ENCODE results near the gene ANGPTL8. TPM values are rescaled to one million over a fixed set of nuclear protein-coding genes. Genes with fewer than 3 reads are reported as not detected.

ANGPTL8 gene, protein sequence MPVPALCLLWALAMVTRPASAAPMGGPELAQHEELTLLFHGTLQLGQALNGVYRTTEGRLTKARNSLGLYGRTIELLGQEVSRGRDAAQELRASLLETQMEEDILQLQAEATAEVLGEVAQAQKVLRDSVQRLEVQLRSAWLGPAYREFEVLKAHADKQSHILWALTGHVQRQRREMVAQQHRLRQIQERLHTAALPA
- not detected in 2 replicates for total RNA-seq

DNA sequence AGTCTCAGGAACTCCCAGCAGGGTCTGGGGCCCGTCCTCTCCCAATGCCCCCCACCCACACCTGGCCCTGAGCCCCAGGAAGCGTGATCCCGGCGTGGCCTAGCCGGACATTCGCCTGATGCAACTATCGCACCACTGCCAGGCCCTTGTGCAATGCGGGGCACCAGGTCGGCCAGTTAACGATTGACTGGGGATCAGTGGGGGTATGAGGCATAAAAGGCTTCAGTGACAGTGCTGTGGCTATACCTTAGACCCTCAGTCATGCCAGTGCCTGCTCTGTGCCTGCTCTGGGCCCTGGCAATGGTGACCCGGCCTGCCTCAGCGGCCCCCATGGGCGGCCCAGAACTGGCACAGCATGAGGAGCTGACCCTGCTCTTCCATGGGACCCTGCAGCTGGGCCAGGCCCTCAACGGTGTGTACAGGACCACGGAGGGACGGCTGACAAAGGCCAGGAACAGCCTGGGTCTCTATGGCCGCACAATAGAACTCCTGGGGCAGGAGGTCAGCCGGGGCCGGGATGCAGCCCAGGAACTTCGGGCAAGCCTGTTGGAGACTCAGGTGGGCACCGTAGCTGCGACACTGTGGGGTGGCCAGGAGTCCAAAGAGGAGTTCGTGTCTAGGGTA, at the start of gene ANGPTL8:
Gene ANGPTL8, plus strand, starts transcription at position 243 of the 624 bp plus-strand sequence. Its CDS starts 19 bp downstream, at position 262.

DNA sequence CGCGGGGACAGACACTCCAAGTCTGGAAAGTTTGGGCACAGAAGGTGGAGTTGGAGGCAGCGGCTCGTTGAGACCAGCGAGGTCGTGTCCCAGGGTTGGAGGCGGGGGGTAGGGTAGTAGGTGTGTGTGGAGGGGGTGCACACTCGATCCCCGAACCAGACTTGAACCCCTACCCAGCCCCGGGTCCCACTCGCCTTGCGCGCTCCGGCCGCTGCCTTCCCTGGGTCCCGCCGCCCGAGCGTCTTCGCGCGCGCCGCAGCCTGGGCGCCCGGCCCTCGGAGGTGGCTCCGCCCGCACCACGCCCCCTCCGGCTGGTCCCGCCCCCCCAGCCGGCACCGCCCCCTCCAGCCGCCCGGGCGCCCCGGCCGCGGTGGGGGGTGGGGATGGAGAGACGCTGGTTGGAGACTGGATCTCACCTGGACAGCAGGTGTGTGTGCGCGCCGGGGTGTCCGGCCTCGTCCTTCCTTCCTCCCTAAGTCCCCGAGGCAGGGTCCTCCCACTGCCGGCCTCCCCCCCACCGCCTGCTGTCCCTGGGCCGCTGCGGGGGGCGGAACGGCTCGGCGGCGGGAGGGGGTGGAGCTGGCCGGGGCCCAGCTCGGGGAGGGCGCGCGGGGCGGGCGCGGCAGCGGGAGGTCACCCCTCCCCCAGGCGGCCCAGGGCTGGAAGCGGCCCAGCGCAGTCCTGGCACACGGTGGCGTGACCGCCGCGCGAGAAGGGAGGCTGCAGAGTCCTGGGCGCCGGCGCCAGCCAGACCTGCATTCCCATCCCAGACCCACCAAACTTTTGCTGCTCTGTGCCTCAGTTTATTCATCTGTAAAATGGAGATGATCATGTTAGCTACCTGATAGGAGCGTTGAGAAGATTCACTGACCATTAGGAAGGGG, 41.9 kb upstream of the ANGPTL8 start, which contains the start of gene KANK2:
Gene KANK2, minus strand, starts transcription at position 255 of the 884 bp plus-strand sequence. CDS start 3,034 bp downstream, outside the sequence.

GRCh38 chr19:11261971-11262839, 22.8 kb downstream of the ANGPTL8 start, which contains the start of gene DOCK6:
DOCK6 (minus strand) TSS chr19:11262524; CDS start chr19:11262440, 84 bp downstream.

Other genes starting within 250 kb of the ANGPTL8 start
- gene LDLR, start 150.2 kb upstream of the ANGPTL8 start, total RNA-seq, result 154 and 214 TPM in 2 replicates
- 7.4 and 71.4 TPM in 2 replicates for gene SPC24, start 83.8 kb upstream of the ANGPTL8 start, total RNA-seq
- 132 and 258 TPM in 2 replicates for gene KANK2, start 42.1 kb upstream of the ANGPTL8 start, total RNA-seq
- gene DOCK6, start 22.9 kb downstream of the ANGPTL8 start, total RNA-seq, result 18.7 and 52.5 TPM in 2 replicates
- not detected in 2 replicates for gene TSPAN16, start 56.5 kb downstream of the ANGPTL8 start, total RNA-seq
- gene RAB3D, start 100.0 kb downstream of the ANGPTL8 start, total RNA-seq, result 6.2 and 13.3 TPM in 2 replicates
- gene TMEM205, start 106.6 kb downstream of the ANGPTL8 start, total RNA-seq, result 215 and 295 TPM in 2 replicates
- 4.4 and 9.5 TPM in 2 replicates for gene CCDC159, start 106.9 kb downstream of the ANGPTL8 start, total RNA-seq
- gene PLPPR2, start 115.8 kb downstream of the ANGPTL8 start, total RNA-seq, result 6.2 and 18.5 TPM in 2 replicates
- gene SWSAP1, start 135.0 kb downstream of the ANGPTL8 start, total RNA-seq, result 1.6 and 4.2 TPM in 2 replicates
- gene EPOR, start 144.7 kb downstream of the ANGPTL8 start, total RNA-seq, result 4.9 and 10.9 TPM in 2 replicates
- gene RGL3, start 179.7 kb downstream of the ANGPTL8 start, total RNA-seq, result 0.16 and 1.0 TPM in 2 replicates
- 0.16 TPM in 1 of 2 replicates, not detected in the other for gene ODAD3, start 195.5 kb downstream of the ANGPTL8 start, total RNA-seq
- 208 and 334 TPM in 2 replicates for gene PRKCSH, start 196.0 kb downstream of the ANGPTL8 start, total RNA-seq
- gene ELAVL3, start 241.4 kb downstream of the ANGPTL8 start, total RNA-seq, result under 0.01 TPM in 1 of 2 replicates, not detected in the other

Data from mesangial cell (primary cell).